Measurements from ENCODE around the gene UFM1.
"Not testable (repeated sequence)": the region's sequence is repeated elsewhere in the genome, so short reads cannot be mapped to it uniquely, and the experiment has no call there.

The UFM1 gene

GRCh38 chr13:38366954-38367645 is 17.4 kb downstream of the UFM1 start:
- DNase-seq: no peak

GRCh38 chr13:38369058-38369457 is 19.4 kb downstream of the UFM1 start:
- DNase-seq: no peak

GRCh38 chr13:38370096-38370495 is 20.4 kb downstream of the UFM1 start:
- DNase-seq: not testable (repeated sequence)

GRCh38 chr13:38372820-38373383 is 23.3 kb downstream of the UFM1 start:
- no peak for DNase-seq

GRCh38 chr13:38376546-38376945 is 26.9 kb downstream of the UFM1 start:
- DNase-seq: no peak

- no peak for DNase-seq
Observed at GRCh38 chr13:38381890-38382289, 32.2 kb downstream of the UFM1 start.

GRCh38 chr13:38382946-38383345 is 33.3 kb downstream of the UFM1 start:
- DNase-seq: no peak

GRCh38 chr13:38384171-38384570 is 34.5 kb downstream of the UFM1 start:
- no peak for DNase-seq

GRCh38 chr13:38385153-38385891 is 35.7 kb downstream of the UFM1 start:
- no peak for DNase-seq

GRCh38 chr13:38386421-38386820 is 36.8 kb downstream of the UFM1 start:
- no peak for DNase-seq

GRCh38 chr13:38391341-38391740 is 41.7 kb downstream of the UFM1 start:
- DNase-seq: no peak

- DNase-seq: no peak
Observed at GRCh38 chr13:38394777-38395496, 45.3 kb downstream of the UFM1 start.

- DNase-seq: no peak
Observed at GRCh38 chr13:38395497-38395788, 45.8 kb downstream of the UFM1 start.

- DNase-seq: no peak
Observed at GRCh38 chr13:38398711-38399493, 49.3 kb downstream of the UFM1 start.

- DNase-seq: no peak
Observed at GRCh38 chr13:38399535-38399934, 49.9 kb downstream of the UFM1 start.

GRCh38 chr13:38401276-38401675 is 51.6 kb downstream of the UFM1 start:
- no peak for DNase-seq

GRCh38 chr13:38405216-38405615 is 55.6 kb downstream of the UFM1 start:
- DNase-seq: no peak

GRCh38 chr13:38409771-38410170 is 60.1 kb downstream of the UFM1 start:
- DNase-seq: no peak

GRCh38 chr13:38412266-38412665 is 62.6 kb downstream of the UFM1 start:
- no peak for DNase-seq

Measured in CD4-positive, alpha-beta T cell treated with Interleukin-4 for 1 hour (primary cell).